GM10266 (cell line): ENCODE measurements around the gene CTIF.

Source experiments
- DNase-seq: peaks from one replicate; pipeline ENCODE4 v3.0.0; 2012; ENCODE audit errors: extremely low spot score
- TF ChIP-seq, protein P1 (sequence below): IDR thresholded peaks from 2 replicates; pipeline ENCODE4 v1.5.1; 2012; ENCODE audit warnings: mild to moderate bottlenecking, low read depth; ENCODE audit not compliant: control insufficient read depth, insufficient read depth; ENCODE audit errors: missing control alignments

Gene CTIF

DNA sequence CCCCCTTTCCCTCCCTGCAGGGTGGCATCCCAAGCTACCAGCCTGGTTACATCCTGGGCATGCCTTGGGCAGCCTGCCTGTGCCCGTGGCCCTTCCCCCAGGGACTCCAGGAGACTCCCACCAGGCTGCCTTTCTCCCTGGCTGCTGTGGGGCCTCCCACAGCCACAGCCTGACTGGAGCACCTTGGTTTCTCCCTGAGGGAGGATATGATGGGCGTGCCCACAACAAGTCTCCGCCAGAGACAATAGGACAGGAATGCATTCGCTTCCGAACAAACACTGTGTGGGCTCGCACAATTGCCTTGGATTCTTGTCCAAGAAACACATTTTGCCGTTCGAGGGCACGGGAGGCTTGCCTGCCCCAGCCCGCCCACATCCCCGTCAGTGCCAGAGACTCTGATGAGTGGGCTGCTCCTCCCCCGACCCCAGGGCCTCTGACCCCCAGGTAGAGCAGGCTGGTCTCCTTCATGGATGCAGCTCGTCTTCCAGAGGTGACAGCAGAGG is 309.9 kb downstream of the CTIF start:
- TF ChIP-seq, protein P1, sequence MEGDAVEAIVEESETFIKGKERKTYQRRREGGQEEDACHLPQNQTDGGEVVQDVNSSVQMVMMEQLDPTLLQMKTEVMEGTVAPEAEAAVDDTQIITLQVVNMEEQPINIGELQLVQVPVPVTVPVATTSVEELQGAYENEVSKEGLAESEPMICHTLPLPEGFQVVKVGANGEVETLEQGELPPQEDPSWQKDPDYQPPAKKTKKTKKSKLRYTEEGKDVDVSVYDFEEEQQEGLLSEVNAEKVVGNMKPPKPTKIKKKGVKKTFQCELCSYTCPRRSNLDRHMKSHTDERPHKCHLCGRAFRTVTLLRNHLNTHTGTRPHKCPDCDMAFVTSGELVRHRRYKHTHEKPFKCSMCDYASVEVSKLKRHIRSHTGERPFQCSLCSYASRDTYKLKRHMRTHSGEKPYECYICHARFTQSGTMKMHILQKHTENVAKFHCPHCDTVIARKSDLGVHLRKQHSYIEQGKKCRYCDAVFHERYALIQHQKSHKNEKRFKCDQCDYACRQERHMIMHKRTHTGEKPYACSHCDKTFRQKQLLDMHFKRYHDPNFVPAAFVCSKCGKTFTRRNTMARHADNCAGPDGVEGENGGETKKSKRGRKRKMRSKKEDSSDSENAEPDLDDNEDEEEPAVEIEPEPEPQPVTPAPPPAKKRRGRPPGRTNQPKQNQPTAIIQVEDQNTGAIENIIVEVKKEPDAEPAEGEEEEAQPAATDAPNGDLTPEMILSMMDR, result no peak
- DNase-seq, result no peak

GRCh38 chr18:48850822-48851598 is 312.2 kb downstream of the CTIF start:
- DNase-seq, result no peak
- TF ChIP-seq, protein P1, result no peak

- TF ChIP-seq, protein P1, result no peak
- DNase-seq, result no peak
These were observed 312.7 kb downstream of the CTIF start for GRCh38 chr18:48851599-48851960.

- TF ChIP-seq, protein P1, result no peak
- DNase-seq, result no peak
These were observed 313.5 kb downstream of the CTIF start for GRCh38 chr18:48852292-48852691.

DNA sequence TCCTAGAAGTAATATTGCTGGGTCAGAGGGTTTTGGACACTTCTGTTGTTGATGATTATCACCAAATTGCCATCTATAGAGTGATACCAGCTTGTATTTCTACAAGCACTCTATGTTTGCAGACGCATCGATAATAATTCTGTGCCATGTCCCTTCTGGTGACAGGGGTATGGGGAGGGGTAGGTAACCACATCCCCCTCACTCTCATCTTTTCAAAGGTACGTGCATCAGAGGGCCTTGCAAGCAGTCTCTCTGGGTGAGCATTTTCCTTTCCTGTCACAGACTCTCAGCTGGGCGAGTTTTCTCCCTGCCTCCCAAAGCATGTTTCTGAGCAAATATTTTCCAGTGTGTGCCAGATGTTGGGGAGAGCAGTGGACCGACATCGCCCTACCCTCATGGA is 314.0 kb downstream of the CTIF start:
- no peak for DNase-seq
- TF ChIP-seq, protein P1, result no peak

DNA sequence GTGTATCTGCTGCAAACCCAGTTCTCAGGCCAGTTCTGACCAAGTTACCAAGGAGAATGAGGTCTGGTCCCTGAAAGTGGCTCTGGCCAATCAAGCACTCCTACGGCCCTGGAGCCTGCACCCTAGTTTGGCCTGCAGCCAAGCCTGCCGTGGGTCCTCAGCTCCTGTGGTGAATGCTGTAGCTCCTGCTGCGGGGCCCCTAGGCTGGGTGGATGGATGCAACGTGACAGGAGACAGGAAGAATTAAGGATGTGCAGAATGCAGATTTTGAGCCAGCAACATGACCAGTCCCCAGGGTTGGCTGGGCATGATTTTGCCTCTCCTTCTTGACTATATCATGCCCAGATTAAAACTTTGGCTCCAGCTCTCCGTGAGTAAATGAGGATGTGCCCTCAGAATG is 314.8 kb downstream of the CTIF start:
- DNase-seq, result no peak

DNA sequence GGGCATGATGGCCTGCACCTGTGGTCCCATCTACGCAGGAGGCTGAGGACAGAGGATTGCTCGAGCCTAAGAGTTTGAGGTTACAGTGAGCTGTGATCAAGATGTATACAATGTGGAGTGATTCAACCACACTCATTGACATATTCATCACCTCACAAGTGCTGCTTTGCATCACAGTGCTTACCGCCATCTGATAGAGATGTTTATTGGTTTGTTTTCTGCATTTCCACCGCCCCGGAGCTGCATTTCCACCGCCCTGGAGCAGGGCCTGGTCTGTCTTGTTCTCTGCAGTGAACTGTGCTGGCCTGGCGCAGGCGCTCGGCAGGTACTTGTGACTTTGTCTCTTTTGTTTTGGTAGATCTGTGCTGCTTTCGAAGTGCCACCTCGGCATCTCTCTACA is 315.9 kb downstream of the CTIF start:
- no peak for DNase-seq
- TF ChIP-seq, protein P1, result no peak

More for the DNA sequence above, 314.8 kb downstream of the CTIF start:
- TF ChIP-seq, protein P1, result no peak
